AG09309 (cell line): ENCODE data around the gene ASH1L.

Experiments used
- DNase-seq: peaks from one replicate; pipeline ENCODE4 v3.0.0-alpha.2; 2010; ENCODE audit warnings: low read depth
- H3K4me3 ChIP-seq: 2 replicates; pipeline ENCODE4 v1.5.1; 2011; ENCODE audit warnings: mild to moderate bottlenecking, low read depth, low read length, moderate library complexity; ENCODE audit not compliant: control insufficient read depth
- CTCF ChIP-seq: IDR thresholded peaks from 2 replicates; pipeline ENCODE4 v1.5.1; 2011; ENCODE audit warnings: mild to moderate bottlenecking, low read depth, low read length, inconsistent platforms; ENCODE audit not compliant: insufficient read depth, control insufficient read depth; ENCODE audit errors: missing control alignments

Gene ASH1L

DNA sequence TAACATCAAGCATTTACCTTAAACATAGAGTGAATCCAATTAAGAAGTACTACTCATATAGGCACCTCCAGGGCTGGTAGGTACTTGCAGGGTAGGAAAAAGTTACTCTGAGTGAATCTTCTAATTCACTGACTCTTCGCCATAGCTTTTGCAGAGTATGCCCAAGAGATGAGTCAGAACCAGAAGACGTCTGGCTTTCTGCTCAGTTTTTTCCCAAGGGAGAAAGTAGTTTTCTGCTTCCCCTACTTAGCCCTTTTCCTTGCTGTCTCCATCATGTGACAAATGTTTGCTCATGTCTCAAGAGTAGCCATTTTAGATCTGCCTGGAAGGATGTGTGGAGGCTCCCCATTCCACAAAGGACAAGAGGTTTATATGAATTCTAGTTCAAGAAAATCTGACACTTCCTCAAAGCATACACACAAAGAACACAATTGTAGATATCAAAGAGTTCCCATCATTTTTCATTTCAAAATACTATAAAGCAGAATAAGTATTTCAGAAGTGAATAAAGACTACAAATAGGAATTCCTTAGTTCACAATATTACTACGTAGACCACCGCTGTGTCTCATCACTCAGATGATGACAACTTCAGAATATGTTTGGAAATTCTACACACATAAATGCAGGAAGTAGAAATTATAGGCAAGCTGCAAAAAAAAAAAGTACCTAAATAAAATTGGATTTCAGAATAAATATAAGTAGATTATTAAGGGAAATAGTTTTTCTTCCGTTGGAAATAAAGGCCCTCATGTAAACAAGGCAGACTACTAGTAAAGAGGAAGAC, 98.5 kb downstream of the ASH1L start:
- peak; percentile 51 for DNase-seq
- no peak overlapping the region for H3K4me3 ChIP-seq
- no peak for TF ChIP-seq CTCF

GRCh38 chr1:155458111-155458510, 104.5 kb downstream of the ASH1L start:
- H3K4me3 ChIP-seq: no peak overlapping the region
- no peak for TF ChIP-seq CTCF
- no peak for DNase-seq

DNA sequence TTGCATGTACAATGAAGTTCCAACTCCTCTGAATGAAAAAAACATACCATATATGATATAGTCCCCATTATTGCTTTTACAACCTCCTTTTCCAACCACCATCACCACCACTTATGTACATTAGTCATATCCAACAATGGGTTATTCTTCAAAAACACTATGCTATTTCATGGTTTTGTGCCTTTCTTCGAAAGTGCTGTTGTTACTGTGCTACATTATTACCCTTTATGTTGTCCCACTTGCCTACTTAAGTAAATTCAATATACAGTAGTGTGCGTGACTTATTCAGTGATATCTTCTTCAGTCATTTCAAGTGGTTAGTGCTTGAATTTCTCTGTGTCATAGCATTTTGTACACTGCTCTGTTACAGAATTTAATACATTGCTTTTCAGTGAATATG, 105.3 kb downstream of the ASH1L start:
- no peak for TF ChIP-seq CTCF
- no peak for DNase-seq
- no peak overlapping the region for H3K4me3 ChIP-seq

DNA sequence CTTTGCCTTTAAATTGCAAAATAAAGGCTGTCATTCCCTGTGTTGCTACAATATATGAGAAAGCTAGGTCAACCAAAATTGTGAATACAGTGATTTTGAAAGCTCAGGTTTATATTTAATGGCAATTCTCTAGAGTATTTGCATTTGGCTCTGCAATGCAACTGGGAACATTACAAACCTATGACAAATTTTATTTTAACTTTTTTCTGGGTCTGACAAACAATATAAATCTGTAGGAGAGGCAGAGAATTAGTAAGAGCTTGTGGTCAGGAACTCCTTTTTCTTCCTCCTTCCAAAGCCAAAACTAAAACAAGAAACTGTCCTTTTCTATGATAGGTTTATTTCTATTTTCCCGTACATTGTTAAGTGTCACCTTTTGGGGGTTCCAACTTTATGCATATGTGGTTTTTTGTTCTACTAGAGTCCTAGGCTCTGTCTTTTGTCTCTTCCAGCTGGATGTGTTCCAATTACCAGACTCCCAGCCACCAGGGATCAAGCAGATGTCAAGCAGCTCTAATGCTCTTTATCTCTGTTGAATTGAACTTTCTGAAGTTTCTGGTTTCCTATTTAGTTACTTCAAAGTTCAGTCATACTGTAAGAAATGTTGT, 106.9 kb downstream of the ASH1L start:
- no peak for DNase-seq
- no peak for TF ChIP-seq CTCF
- H3K4me3 ChIP-seq: no peak overlapping the region

- no peak for TF ChIP-seq CTCF
- no peak for DNase-seq
- no peak overlapping the region for H3K4me3 ChIP-seq
These were observed 108.5 kb downstream of the ASH1L start for GRCh38 chr1:155454096-155454495.

- H3K4me3 ChIP-seq: no peak overlapping the region
- TF ChIP-seq CTCF: no peak
- DNase-seq: no peak
These were observed 109.5 kb downstream of the ASH1L start for GRCh38 chr1:155453141-155453540.
